Measurements from ENCODE around the gene CDKAL1. TPM values are rescaled to one million over a fixed set of nuclear protein-coding genes. Genes with fewer than 3 reads are reported as not detected.

CDKAL1 gene
- total and polyA plus RNA-seq, 9 of the 15 experiments (the other 6 are each of a cell fraction or from before 2014, with no cell fraction given) = 11.2 to 36.3 (median 20.1) TPM

GRCh38 chr6:21188505-21189223 lies 654.4 kb downstream of the CDKAL1 start:
- H3K9ac ChIP-seq (ENCODE audit: insufficient read depth in 1 of 2, low read depth in 2 of 2, low read length in 2 of 2) = no peak overlapping the region
- H3K4me3 ChIP-seq = no peak overlapping the region
- no peaks in the 10 kb centered on the region for H3K9me1 ChIP-seq (ENCODE audit: control insufficient read depth, insufficient read depth, low read length)
- 62% methylated on average over 9 of the region's 9 CpGs for WGBS (ENCODE audit: insufficient coverage, low coverage, missing lambda C conversion rate)
- H3K4me2 ChIP-seq (ENCODE audit: insufficient read depth, low read length) = no peak overlapping the region
- TF ChIP-seq USF2 (CRISPR knock-in tag; IDR thresholded peaks at IDR 0.05) (no peak), E2F1 (CRISPR knock-in tag; IDR thresholded peaks at IDR 0.05) (no peak), POLR2G (IDR thresholded peaks at IDR 0.05; ENCODE audit: low read depth, low read length) (no peak), SNIP1 (IDR thresholded peaks at IDR 0.05; ENCODE audit: low read depth) (no peak), ZNF217 (CRISPR knock-in tag; IDR thresholded peaks at IDR 0.05) (no peak), ZNF644 (tag; IDR thresholded peaks at IDR 0.05; ENCODE audit: low read depth) (no peak), ZNF436 (CRISPR knock-in tag; IDR thresholded peaks at IDR 0.05) (no peak), PURB (CRISPR knock-in tag; IDR thresholded peaks at IDR 0.05; ENCODE audit: low read depth) (no peak), TCFL5 (CRISPR knock-in tag; conservative IDR thresholded peaks at IDR 0.05) (no peak), NR0B1 (IDR thresholded peaks at IDR 0.05; ENCODE audit: partially characterized antibody) (no peak), ZNF263 (CRISPR knock-in tag; IDR thresholded peaks at IDR 0.05; ENCODE audit: borderline replicate concordance) (no peak), TRIM28 (IDR thresholded peaks at IDR 0.05) (no peak), TCF7 (IDR thresholded peaks at IDR 0.05; ENCODE audit: borderline replicate concordance) (no peak)
- no peak for FAIRE-seq
- no peak overlapping the region for H3K27ac ChIP-seq (ENCODE audit: extremely low read depth, low read depth, low read length)
- H2AFZ ChIP-seq (ENCODE audit: low read depth, low read length) = no peak overlapping the region
- intact Hi-C loops (cut with micrococcal nuclease) = no loop called here
- H3K9me3 ChIP-seq (replicated peaks; ENCODE audit: control insufficient read depth, insufficient read depth, low read depth, low read length) = no peaks in the 10 kb centered on the region
- no peak for DNase-seq (ENCODE audit: extremely low read depth in 1 of 4, low spot score in 3 of 4)
- H3K79me2 ChIP-seq (ENCODE audit: control insufficient read depth, insufficient read depth, low read length) = no peaks in the 10 kb centered on the region
- H4K20me1 ChIP-seq (replicated peaks; ENCODE audit: control insufficient read depth, insufficient read depth, low read length) = no peaks in the 10 kb centered on the region
- H3K36me3 ChIP-seq (ENCODE audit: control insufficient read depth, insufficient read depth, low read length) = no peaks in the 10 kb centered on the region
- BruUV-seq (replicated peaks) = no TSS peak
- no peaks in the 10 kb centered on the region for H3K4me1 ChIP-seq (replicated peaks in 1 of 2; ENCODE audit: control insufficient read depth in 2 of 2, insufficient read depth in 2 of 2, low read length in 2 of 2)
- POLR2A ChIA-PET = interaction anchor here (0.7 kb wide), 1 partner anchor 14 kb away, joined by 3 read pairs; no protein-coding TSS in a partner anchor
- in situ Hi-C loops (cut with MboI) = no loop called here
- CTCF ChIA-PET (ENCODE audit: low intra/inter-chr PET ratio) = interaction anchor here (0.5 kb wide), 1 partner anchor 437 kb away, joined by 3 read pairs; no protein-coding TSS in a partner anchor
- H3K27me3 ChIP-seq (ENCODE audit: control insufficient read depth in 2 of 2, insufficient read depth in 2 of 2, low read length in 2 of 2) = no peaks in the 10 kb centered on the region
- ATAC-seq = no peak

Data from K562 (cell line).